CD4-positive, alpha-beta T cell treated with Interleukin-4 for 4 hours (primary cell): ENCODE results near the gene ABCB1.
"Not testable (repeated sequence)": the region's sequence is repeated elsewhere in the genome, so short reads cannot be mapped to it uniquely, and the experiment has no call there.

Experiments
- DNase-seq: peaks from one replicate; pipeline ENCODE4 v3.0.0-alpha.2; 2020

The ABCB1 gene

DNA sequence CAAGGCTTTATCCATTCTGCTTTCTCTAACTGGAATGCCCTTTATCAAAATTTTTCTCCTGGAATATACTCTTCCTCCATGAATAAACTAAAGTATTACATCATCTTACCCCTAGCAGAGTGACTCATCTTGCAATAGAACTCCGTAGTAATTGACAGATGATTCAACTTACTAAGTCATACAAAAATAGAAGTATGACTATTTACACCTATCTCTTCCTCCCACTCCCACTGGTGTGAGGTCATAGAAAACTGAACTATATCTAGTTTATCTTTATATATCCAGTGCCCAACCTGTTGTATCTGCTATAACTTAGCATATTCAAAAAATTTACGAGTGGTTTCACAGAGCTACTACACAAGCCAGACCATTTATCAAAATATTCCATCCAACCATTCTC lies 26.1 kb downstream of the ABCB1 start:
- DNase-seq: no peak

- not testable (repeated sequence) for DNase-seq
Observed at GRCh38 chr7:87572513-87572912, 28.2 kb downstream of the ABCB1 start.

DNA sequence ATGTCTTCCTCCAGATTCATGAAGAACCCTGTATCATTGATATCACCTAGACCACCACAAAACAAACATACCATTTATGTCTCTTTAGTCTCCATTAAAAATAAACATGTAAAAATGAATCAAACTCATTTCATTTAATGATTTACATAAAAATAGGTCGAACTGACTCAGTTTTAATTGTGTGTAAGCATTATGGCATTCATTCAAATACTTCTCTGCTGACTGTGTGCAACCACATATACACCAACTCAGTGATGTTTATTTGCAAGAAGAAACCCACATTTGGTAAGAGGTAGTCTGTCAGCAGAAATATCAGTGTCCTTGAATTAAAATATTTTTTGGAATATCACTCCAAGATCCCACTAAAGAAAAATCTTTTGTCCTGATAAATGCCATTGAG lies 30.5 kb downstream of the ABCB1 start:
- no peak for DNase-seq

DNA sequence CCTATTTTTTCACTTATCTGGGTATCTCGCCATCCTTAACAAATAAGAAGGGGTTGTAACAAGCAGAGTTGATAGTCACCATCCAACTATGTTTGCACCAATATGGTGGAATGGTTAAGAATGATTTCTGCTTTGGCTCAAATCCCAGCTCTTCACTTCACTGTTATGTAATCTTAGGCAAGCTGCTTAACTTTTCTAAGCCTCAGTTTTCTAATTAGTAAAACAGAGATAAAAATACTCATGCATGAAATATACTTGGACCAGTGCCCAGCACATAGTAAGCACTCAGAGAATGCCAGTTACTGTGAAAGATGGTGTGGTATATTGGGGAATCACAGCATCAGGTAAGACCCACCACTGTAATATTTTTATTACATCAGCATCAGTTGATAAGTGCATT lies 33.6 kb downstream of the ABCB1 start:
- DNase-seq: no peak

DNA sequence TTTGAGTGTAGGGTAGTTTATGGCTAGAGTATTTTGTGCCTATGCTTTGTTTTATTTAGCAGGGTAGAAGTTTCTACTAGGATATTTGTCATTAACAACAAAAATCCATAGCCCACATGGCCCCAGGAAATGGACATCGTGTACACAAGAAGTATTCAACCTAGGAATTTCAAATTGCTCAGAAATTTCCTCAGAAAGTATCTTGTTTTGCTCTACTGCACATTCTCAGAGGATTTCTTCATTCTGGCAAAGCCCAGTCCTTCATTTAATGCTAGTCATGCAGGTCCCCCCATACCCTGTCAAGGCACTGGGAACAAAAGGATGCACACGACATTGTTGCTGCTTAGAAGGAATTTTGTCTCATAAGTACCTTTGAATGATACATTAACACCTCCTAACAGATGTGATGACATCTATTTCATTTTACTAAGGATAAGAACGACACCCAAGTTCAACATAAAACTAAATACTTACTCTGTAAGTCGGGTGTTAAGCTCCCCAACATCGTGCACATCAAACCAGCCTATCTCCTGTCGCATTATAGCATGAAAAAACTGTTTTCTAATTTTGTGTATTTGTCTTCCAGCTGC lies 34.3 kb downstream of the ABCB1 start:
- no peak for DNase-seq

DNA sequence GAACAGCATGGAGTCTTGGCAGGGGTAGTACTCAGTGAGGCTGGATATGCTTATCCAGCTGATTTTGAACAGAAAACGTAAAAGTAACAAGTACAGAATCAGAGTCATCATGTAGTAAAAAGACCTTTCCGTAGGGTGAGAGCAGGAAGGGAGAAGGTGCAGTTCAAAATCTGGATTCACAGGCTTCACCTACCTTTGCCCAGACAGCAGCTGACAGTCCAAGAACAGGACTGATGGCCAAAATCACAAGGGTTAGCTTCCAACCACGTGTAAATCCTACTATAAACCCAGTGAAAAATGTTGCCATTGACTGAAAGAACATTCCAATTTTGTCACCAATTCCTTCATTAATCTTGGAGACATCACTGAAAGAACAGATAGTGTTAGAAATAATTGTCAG lies 34.8 kb downstream of the ABCB1 start:
- DNase-seq: no peak

- peak; percentile 19 for DNase-seq
Observed at GRCh38 chr7:87564296-87564963, 36.3 kb downstream of the ABCB1 start.

- no peak for DNase-seq
Observed at GRCh38 chr7:87561702-87562101, 39.0 kb downstream of the ABCB1 start.

GRCh38 chr7:87561102-87561501 lies 39.6 kb downstream of the ABCB1 start:
- DNase-seq: no peak

DNA sequence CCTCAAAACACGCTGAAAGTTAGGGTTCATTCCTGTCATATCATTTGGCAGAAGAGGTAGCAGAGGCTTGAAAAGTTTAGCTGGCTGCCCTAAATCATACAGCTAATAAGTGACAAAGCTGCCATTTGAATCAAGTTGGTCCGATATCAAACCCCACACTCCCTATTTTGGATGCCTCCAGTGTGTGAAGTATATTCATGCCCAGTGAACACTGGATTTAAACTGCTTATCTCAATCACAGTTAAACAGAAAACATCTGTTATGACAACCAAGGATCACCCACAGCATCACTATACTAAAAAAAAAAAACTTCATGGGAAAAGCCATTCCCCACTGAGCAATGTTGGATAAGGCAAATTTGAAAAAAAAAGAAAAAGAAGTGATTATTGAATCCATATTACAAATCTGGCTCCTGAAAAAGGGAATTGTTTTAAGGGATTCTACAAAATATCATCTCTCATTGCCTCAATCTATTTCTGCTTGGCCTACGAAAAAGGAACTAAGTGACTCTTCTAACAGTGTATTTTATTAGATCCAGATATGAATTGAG lies 48.3 kb downstream of the ABCB1 start:
- DNase-seq: no peak

DNA sequence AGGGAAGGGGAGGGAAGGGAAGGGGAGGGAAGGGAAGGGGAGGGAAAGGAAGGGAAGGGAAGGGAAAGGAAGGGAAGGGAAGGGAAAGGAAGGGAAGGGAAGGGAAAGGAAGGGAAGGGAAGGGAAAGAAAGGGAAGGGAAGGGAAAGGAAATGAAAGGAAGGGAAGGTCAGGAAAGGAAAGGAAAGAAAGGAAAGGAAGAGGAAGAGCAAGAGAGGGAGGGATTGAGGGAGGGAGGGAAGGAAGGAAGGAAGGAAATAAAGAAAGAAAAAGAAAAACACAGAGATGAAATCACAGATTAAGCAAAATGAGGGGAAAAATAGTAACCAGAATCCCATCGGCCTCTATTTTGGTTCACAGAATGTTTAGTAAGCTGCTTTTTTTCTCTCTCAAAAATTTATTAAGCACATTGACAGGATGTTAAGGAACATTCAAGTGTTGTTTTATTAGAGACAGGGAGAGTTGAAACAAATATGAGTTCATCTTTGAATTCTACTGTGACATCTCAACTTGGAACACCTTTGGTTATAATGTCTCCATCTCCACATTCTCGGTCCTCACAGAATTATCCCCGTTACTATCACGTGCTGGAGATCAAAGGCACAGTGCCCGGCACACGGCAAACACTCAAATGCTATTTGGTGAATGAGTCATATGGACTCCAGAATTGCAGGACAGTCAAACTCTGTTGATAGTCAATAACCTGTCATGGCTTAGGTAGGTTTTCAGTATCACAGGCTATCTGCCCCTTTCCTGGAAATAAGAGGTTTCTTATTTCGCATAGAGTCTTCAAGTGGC lies 52.4 kb downstream of the ABCB1 start:
- no peak for DNase-seq

GRCh38 chr7:87545760-87546159 lies 54.9 kb downstream of the ABCB1 start:
- DNase-seq: no peak

DNA sequence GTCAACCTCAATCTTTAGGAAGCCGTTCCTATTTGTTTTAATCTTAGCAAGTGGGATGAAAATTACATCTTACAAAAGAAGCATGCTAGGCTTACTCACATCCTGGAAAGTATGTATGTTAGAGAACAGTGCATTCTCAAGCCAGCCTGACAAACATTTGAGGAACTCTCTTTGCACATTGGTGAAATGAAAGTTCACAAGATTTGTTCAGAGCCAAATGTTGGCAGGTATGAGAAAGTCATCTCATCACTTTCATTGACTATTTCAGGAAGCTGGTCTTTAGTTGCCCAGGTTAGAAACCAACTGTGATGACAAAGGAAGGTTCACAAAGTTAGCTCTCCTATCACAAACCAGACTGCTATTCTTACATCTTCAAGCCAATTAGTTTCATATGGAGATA lies 57.1 kb downstream of the ABCB1 start:
- no peak for DNase-seq

GRCh38 chr7:87541648-87542047 lies 59.0 kb downstream of the ABCB1 start:
- DNase-seq: no peak

DNA sequence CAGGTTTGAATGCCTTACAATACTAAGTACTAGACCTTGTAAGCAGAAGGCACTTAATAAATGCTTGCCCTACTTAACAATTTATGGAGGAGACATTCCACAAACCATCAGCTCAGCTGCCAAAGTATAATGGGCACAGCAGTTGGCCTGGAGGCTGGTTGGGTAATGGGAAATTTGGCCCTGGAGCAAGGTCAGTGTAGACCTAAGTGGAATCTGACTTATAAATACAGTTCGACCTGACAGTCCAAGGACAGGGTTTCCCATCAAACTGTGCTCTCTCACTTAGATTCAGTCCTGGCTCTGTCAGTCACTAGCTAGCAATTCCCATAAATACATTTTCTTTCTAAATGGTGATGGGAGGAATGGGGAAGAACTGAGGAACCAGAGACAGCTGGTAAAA lies 62.6 kb downstream of the ABCB1 start:
- DNase-seq: no peak

GRCh38 chr7:87534072-87534471 lies 66.6 kb downstream of the ABCB1 start:
- DNase-seq: no peak

DNA sequence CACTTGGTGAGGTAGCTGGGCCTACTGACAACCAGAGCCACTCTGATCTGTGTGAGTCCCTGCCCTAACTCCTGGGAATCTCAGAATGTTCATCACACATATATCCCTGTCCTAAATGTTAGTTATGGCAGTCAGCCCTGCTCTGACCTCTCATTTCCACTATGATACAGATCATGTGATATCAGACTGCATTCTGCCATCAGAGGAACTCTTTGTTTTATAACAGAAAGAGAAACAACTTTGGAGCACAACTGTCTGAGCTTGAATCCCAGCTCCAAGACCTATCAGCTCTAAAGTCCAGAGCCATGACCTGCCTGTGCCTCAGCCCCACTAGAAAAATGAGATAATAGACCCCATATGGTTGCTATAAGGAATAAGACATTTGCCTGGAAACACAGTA lies 70.6 kb downstream of the ABCB1 start:
- DNase-seq: no peak

DNA sequence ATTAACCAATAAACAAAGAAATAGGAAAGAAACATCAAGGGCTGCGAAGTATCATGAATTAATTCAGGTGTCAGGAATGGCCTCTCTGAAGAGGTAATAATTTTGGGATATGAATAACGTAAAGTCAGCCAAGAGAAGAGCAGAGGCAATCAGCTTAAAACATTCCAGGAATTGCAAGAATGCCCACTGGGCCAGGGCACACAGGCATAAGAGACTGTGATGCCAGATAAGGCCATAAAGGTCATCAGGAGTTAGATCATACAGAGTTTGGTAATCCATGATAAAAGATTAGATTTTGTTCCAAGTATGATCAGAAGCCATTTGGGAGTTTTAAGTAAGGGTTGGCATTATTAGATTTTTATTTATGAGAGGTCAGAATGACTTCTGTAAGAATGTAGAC lies 72.0 kb downstream of the ABCB1 start:
- DNase-seq: no peak

- DNase-seq: no peak
Observed at GRCh38 chr7:87518735-87519134, 81.9 kb downstream of the ABCB1 start.

- DNase-seq: no peak
Observed at GRCh38 chr7:87517891-87518290, 82.8 kb downstream of the ABCB1 start.

DNA sequence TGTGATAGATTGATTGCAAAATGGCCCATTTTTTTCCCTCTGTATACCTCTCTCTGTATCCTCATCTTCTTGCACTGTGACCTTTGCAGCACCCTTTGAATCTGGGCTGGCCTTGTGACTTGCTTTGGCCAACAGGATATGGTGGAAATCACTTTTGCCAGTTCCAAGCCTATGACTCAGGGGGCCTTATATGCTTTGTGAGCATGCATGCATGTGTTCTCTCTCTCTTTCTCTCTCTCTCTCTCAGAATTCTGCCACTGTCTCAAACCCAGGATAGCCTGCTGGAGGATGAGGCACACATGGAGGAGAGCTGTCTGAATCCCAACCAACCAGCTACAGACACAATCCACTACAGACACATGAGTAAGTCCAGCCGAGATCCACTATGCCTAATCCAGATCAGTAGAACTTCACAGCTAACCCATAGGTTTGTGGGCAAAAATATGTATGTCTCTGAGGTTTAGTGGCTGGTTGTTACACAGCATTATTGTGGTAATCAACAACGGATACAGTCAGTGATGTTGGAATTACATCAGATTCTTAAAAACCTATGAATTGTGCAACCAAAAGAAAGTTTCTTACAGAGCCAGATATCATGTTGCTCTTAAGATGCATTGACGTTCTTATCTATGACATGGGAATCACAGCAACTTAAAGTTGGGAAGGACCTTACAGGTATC lies 83.4 kb downstream of the ABCB1 start:
- DNase-seq: no peak

DNA sequence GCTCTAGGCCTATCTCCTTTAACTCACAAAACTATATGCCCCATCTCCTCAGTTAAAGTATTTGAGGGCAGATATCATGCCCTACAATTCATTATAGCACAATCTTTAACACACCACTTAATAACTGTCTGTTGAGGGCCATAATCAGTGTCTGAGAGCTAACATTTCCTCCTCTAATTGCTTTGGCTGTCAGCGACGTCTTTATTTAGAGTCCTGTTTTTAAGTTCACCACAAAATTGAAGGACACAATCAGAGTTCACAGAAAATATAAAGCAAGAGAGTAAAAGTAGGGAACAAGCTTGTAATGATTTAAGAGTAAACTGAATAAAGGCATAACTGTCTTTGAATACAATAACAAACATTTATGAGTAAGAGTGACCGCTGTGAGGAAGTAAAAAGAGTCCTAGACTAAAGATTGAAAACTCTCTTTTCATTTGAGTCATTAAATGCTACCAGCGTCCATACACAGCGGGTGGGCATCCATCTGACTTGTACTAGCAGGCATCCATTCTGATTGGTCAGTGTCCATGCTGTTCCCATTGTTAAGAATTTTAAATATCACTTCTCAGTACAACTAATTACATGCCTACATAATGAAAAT lies 86.8 kb downstream of the ABCB1 start:
- no peak for DNase-seq

DNA sequence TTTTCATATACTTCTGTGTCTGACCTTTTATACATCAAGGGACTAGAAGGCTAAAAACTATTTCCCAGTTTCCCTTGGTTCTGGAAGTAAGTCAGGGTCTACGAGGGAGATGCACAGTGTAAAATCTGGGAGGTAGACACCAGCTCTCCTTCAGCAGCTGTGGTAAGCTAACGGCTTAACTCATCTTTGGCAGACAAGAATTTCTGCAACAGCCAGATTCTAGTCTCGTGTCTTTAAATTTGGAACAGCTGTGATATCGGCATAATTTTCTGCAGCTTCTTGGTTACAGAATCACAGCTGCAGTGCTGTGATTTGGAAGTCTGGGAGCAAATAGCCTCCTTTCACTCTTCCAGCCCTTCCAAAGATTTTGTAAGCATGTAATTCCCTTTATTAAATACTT lies 87.8 kb downstream of the ABCB1 start:
- DNase-seq: no peak
